H1 (cell line): ENCODE results near the gene TBCD. TPM values are rescaled to one million over a fixed set of nuclear protein-coding genes. Genes with fewer than 3 reads are reported as not detected.

Source experiments
- CTCF ChIA-PET: fragments of 300-600 bp; sonication (Branson Sonifier 250); formaldehyde crosslinking; loops from one replicate; lab custom pipeline; 2021; ENCODE audit not compliant: partially characterized antibody; lab: Charles Lee
- POLR2A ChIA-PET: fragments of 300-600 bp; sonication (Branson Sonifier 250); formaldehyde crosslinking; loops from one replicate; lab custom pipeline; 2021; ENCODE audit warnings: inconsistent platforms; ENCODE audit not compliant: partially characterized antibody; lab: Charles Lee
- DNase-seq, 2 experiments: peaks; one replicate each; pipeline versions ENCODE4 v3.0.0 to v3.0.0-alpha.2; 2010 to 2022; ENCODE audit warnings: low spot score in 2 of 2, low read depth in 1 of 2, mixed read lengths in 1 of 2
- FAIRE-seq: peaks from 2 replicates; lab custom pipeline; 2011; peaks lifted over from hg19 to GRCh38; lab: Jason Lieb, UNC
- H2AFZ ChIP-seq: 2 replicates; pipeline ENCODE4 v1.8.1; 2012; ENCODE audit warnings: low read length, inconsistent platforms
- H2AK5ac ChIP-seq: 2 replicates; pipeline ENCODE4 v1.6.1; 2013; ENCODE audit warnings: low read depth, low read length
- H2BK120ac ChIP-seq: replicated peaks from 2 replicates; pipeline ENCODE3; 2013; ENCODE audit warnings: low read depth, low read length, inconsistent platforms
- H2BK12ac ChIP-seq: 2 replicates; pipeline ENCODE4 v1.6.1; 2013; ENCODE audit warnings: low read depth, low read length
- H2BK15ac ChIP-seq: 2 replicates; pipeline ENCODE4 v1.6.1; 2013; ENCODE audit warnings: low read length
- H2BK20ac ChIP-seq: 2 replicates; pipeline ENCODE4 v1.6.1; 2013; ENCODE audit warnings: low read length
- H2BK5ac ChIP-seq: 2 replicates; pipeline ENCODE4 v1.6.1; 2013; ENCODE audit warnings: low read depth, low read length
- H3K14ac ChIP-seq: 2 replicates; pipeline ENCODE4 v1.6.1; 2013; ENCODE audit warnings: inconsistent platforms; ENCODE audit not compliant: insufficient read length
- H3K18ac ChIP-seq: 2 replicates; pipeline ENCODE4 v1.6.1; 2013; ENCODE audit warnings: low read length; ENCODE audit errors: extremely low read depth
- H3K23ac ChIP-seq: 2 replicates; pipeline ENCODE4 v1.6.1; 2013; ENCODE audit warnings: inconsistent platforms; ENCODE audit not compliant: insufficient read length
- H3K23me2 ChIP-seq: 2 replicates; pipeline ENCODE4 v1.6.1; 2013; ENCODE audit warnings: low read depth, low read length
- H3K27ac ChIP-seq: 2 replicates; pipeline ENCODE4 v1.6.1; 2011; ENCODE audit warnings: low read depth, low read length, inconsistent platforms
- H3K27me3 ChIP-seq, 4 experiments: replicated peaks in 1 of 4; 1 replicate in 1 of 4; 2 replicates in 3 of 4; pipeline versions ENCODE4 v1.6.1 to v1.8.1; 2011 to 2013; ENCODE audit warnings: low read length in 3 of 4, mild to moderate bottlenecking in 3 of 4, inconsistent platforms in 2 of 4, mixed read lengths in 2 of 4, moderate library complexity in 1 of 4; ENCODE audit not compliant: control insufficient read depth in 3 of 4, insufficient read depth in 3 of 4; ENCODE audit errors: extremely low read depth in 1 of 4
- H3K36me3 ChIP-seq, 4 experiments: 2 replicates each; pipeline versions ENCODE4 v1.6.1 to v1.8.1; 2011 to 2013; ENCODE audit warnings: mild to moderate bottlenecking in 4 of 4, low read length in 3 of 4, moderate library complexity in 2 of 4, control low read depth in 1 of 4, inconsistent platforms in 1 of 4; ENCODE audit not compliant: insufficient read depth in 4 of 4, control insufficient read depth in 2 of 4
- H3K4ac ChIP-seq: replicated peaks from 2 replicates; pipeline ENCODE3; 2013; ENCODE audit warnings: low read length, low read depth, mixed read lengths, inconsistent platforms; ENCODE audit not compliant: insufficient read length
- H3K4me1 ChIP-seq, 4 experiments: replicated peaks in 1 of 4; 1 replicate in 1 of 4; 2 replicates in 3 of 4; pipeline versions ENCODE4 v1.6.1 to v1.8.1; 2011 to 2013; ENCODE audit warnings: low read length in 3 of 4, inconsistent platforms in 2 of 4, mixed read lengths in 1 of 4; ENCODE audit not compliant: insufficient read depth in 4 of 4, control insufficient read depth in 3 of 4
- H3K4me2 ChIP-seq, 2 experiments: 2 replicates each; pipeline versions ENCODE4 v1.6.1 to v1.8.1; 2011 to 2013; ENCODE audit warnings: low read depth in 2 of 2, low read length in 2 of 2, control low read depth in 1 of 2, inconsistent platforms in 1 of 2, mild to moderate bottlenecking in 1 of 2; ENCODE audit not compliant: insufficient read depth in 1 of 2
- H3K4me3 ChIP-seq, 4 experiments: fragments of 200-600, 300-600 bp in 1 of 4; sonication (generic), shearing (Covaris generic), sonication (Bioruptor Twin) in 1 of 4; 2 replicates each; pipeline versions ENCODE4 v1.5.1 to v1.8.1; 2011 to 2016; ENCODE audit warnings: low read length in 4 of 4, low read depth in 3 of 4, control low read depth in 2 of 4, inconsistent platforms in 2 of 4, mild to moderate bottlenecking in 2 of 4, mixed read lengths in 1 of 4, moderate library complexity in 1 of 4; ENCODE audit not compliant: insufficient read depth in 2 of 4; ENCODE audit errors: extremely low read depth in 1 of 4
- H3K56ac ChIP-seq: replicated peaks from 2 replicates; pipeline ENCODE3; 2013; ENCODE audit warnings: low read depth, mild to moderate bottlenecking, mixed read lengths, low read length, inconsistent platforms; ENCODE audit not compliant: insufficient read length
- H3K79me1 ChIP-seq: 2 replicates; pipeline ENCODE4 v1.6.1; 2013; ENCODE audit warnings: low read depth, low read length, control low read depth
- H3K79me2 ChIP-seq, 2 experiments: 2 replicates each; pipeline versions ENCODE4 v1.6.1 to v1.8.1; 2012 to 2013; ENCODE audit warnings: low read length in 2 of 2, mild to moderate bottlenecking in 2 of 2, inconsistent platforms in 1 of 2; ENCODE audit not compliant: insufficient read depth in 2 of 2, control insufficient read depth in 1 of 2
- H3K9ac ChIP-seq, 4 experiments: replicated peaks in 1 of 4; 1 replicate in 1 of 4; 2 replicates in 3 of 4; pipeline versions ENCODE4 v1.6.1 to v1.8.1; 2011 to 2013; ENCODE audit warnings: low read depth in 3 of 4, low read length in 3 of 4, control low read depth in 2 of 4, mild to moderate bottlenecking in 2 of 4, moderate library complexity in 2 of 4, inconsistent platforms in 1 of 4; ENCODE audit errors: extremely low read depth in 1 of 4
- H3K9me3 ChIP-seq, 2 experiments: 2 replicates each; pipeline versions ENCODE4 v1.6.1 to v1.8.1; 2012 to 2013; ENCODE audit warnings: mild to moderate bottlenecking in 2 of 2, moderate library complexity in 2 of 2, control low read depth in 1 of 2, inconsistent platforms in 1 of 2, low read depth in 1 of 2, low read length in 1 of 2, mixed read lengths in 1 of 2; ENCODE audit not compliant: insufficient read depth in 2 of 2
- H4K20me1 ChIP-seq, 2 experiments: replicated peaks in 1 of 2; 2 replicates each; pipeline versions ENCODE3 to v1.8.1; 2011 to 2013; ENCODE audit warnings: inconsistent platforms in 2 of 2, low read length in 2 of 2, mild to moderate bottlenecking in 1 of 2; ENCODE audit not compliant: insufficient read depth in 2 of 2, control insufficient read depth in 1 of 2
- H4K5ac ChIP-seq: 2 replicates; pipeline ENCODE4 v1.6.1; 2013; ENCODE audit warnings: low read length, low read depth, mixed read lengths, inconsistent platforms; ENCODE audit not compliant: insufficient read length
- H4K8ac ChIP-seq: 2 replicates; pipeline ENCODE4 v1.8.0; 2013; ENCODE audit warnings: mild to moderate bottlenecking, moderate library complexity, low read length, inconsistent platforms; ENCODE audit not compliant: insufficient read depth; ENCODE audit errors: extremely low read depth
- H4K91ac ChIP-seq: replicated peaks from 2 replicates; pipeline ENCODE3; 2013; ENCODE audit warnings: low read length, mixed read lengths, inconsistent platforms; ENCODE audit not compliant: insufficient read length
- MAFK ChIP-seq: IDR thresholded peaks from 2 replicates; pipeline ENCODE4 v1.6.1; 2012; ENCODE audit warnings: low read depth, mild to moderate bottlenecking, improper control_type of control experiment, low read length
- WGBS, 2 experiments: shearing (Covaris generic) in 1 of 2; methylation state at CpG; one replicate each; pipeline versions ENCODE4 v1.1.6 to v1.1.7; 2013 to 2015; ENCODE audit warnings: low lambda C conversion rate in 2 of 2, mixed read lengths in 2 of 2, inconsistent platforms in 1 of 2, low coverage in 1 of 2, missing lambda C conversion rate in 1 of 2; ENCODE audit not compliant: insufficient replicate concordance in 2 of 2, insufficient coverage in 1 of 2, insufficient read length in 1 of 2; ENCODE audit errors: extremely low coverage in 1 of 2, missing lambda C conversion rate in 1 of 2; 5-methylcytosine and 5-hydroxymethylcytosine counted together
- polyA plus RNA-seq, 7 experiments: library from polyadenylated mRNA; depleted of rRNA in 3 of 7; stranded (reverse) in 5 of 7; unstranded in 2 of 7; fragments of >200 nt in 5 of 7; fragments of 200-250 nt in 2 of 7; gene quantifications; 1 replicate in 5 of 7; 2 replicates in 1 of 7; 4 replicates in 1 of 7; pipeline versions ENCODE4 v1.2.1 to v1.2.3, GENCODE V29; 2011 to 2013; ENCODE audit warnings: missing spikeins in 2 of 7, mixed read lengths in 2 of 7
- total RNA-seq: library from RNA; stranded (reverse); fragmentation: NEBNext Ultra II Directional; extraction: Animal tissue kit (Norgen Biotek cat#: 25700); gene quantifications from 2 replicates; pipeline ENCODE4 v1.2.1, GENCODE V29; 2021

Gene TBCD
- total and polyA plus RNA-seq, 2 of the 8 experiments (the other 6 are each of a cell fraction or from before 2014, with no cell fraction given): 118 to 162 TPM

DNA sequence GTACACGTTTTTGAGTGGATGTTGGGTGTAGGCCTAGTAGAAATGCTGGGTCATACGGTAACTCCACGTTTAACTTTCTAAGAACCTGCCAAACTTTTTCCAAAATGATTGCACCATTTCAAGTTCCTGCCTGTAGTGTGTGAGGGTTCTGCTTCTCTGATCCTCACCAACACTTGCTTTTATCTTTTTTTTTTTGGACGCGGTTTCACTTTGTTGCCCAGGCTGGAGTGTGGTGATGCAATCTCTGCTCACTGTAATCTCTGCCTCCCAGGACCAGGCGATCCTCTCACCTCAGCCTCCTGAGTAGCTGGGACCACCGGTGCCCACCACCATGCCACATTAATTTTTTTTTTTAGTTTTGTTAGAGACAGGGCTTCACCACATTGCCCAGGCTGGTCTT lies 64.5 kb downstream of the TBCD start:
- TF ChIP-seq MAFK: no peak

More for the DNA sequence above, 64.5 kb downstream of the TBCD start:
- Histone ChIP-seq H3K9me3 (peaks cover 31% of the 10 kb centered on the region in 2 experiments), H4K5ac (no peak overlapping the region), H3K79me1 (no peaks in the 10 kb centered on the region), H2AK5ac (no peak overlapping the region), H2BK20ac (no peak overlapping the region), H2BK15ac (no peak overlapping the region), H2BK12ac (no peak overlapping the region), H2BK120ac (no peak overlapping the region), H3K79me2 (no peaks in the 10 kb centered on the region; a peak in 1 of 4 replicates), H3K27me3 (no peaks in the 10 kb centered on the region), H3K23me2 (no peaks in the 10 kb centered on the region), H3K4me2 (no peak overlapping the region), H4K8ac (no peak overlapping the region), H3K56ac (no peak overlapping the region), H3K9ac (no peak overlapping the region), H3K23ac (no peak overlapping the region), H2AFZ (no peak overlapping the region), H3K4me1 (no peaks in the 10 kb centered on the region), H3K4me3 (no peak overlapping the region), H4K91ac (no peak overlapping the region), H3K27ac (no peak overlapping the region), H2BK5ac (no peak overlapping the region), H3K4ac (no peak overlapping the region), H3K36me3 (peaks cover 6 to 66% (median 27%) of the 10 kb centered on the region in 4 experiments; a peak in 7 of 8 replicates), H3K18ac (no peak overlapping the region), H4K20me1 (no peaks in the 10 kb centered on the region), H3K14ac (no peak overlapping the region)
- FAIRE-seq (no peak), DNase-seq (no peak)
- CTCF ChIA-PET: interaction anchor here (1.2 kb wide), 1 partner anchor 21 kb away, joined by 4 read pairs; no protein-coding TSS in a partner anchor
- 85% methylated on average over 6 of the region's 7 CpGs; no CpG with 5 or more reads in 1 of the 2 experiments for WGBS, 2 experiments
- POLR2A ChIA-PET: no interaction called here
